ENCODE measurements around the gene PDZRN3.

DNA sequence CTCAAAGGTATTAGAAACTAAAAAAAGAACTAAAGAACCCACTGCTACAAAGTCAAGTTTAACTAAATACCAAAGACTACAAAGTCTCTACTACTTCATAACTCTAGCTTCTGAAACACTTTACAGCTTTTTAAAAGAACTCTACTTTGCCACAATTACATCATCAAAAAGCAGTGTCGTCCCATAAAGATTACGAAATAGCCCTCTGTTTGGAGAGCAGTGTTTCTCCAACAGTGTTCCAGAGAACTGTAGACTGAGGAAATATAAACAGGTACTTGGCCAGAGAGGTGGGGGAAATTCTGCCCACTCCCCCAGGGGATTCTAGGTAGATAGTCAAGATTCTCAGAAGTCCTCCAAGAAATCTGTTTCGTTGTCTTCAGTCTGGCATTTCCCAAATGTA, 225.6 kb downstream of the PDZRN3 start:
- TF ChIP-seq EZH2 (IDR thresholded peaks at IDR 0.05): no peak
- TF ChIP-seq, protein P1, sequence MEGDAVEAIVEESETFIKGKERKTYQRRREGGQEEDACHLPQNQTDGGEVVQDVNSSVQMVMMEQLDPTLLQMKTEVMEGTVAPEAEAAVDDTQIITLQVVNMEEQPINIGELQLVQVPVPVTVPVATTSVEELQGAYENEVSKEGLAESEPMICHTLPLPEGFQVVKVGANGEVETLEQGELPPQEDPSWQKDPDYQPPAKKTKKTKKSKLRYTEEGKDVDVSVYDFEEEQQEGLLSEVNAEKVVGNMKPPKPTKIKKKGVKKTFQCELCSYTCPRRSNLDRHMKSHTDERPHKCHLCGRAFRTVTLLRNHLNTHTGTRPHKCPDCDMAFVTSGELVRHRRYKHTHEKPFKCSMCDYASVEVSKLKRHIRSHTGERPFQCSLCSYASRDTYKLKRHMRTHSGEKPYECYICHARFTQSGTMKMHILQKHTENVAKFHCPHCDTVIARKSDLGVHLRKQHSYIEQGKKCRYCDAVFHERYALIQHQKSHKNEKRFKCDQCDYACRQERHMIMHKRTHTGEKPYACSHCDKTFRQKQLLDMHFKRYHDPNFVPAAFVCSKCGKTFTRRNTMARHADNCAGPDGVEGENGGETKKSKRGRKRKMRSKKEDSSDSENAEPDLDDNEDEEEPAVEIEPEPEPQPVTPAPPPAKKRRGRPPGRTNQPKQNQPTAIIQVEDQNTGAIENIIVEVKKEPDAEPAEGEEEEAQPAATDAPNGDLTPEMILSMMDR (IDR thresholded peaks at IDR 0.05): no peak
